GM12878 (cell line): ENCODE measurements around the gene FSHR. TPM values are rescaled to one million over a fixed set of nuclear protein-coding genes. Genes with fewer than 3 reads are reported as not detected.

Experiments used
- ATAC-seq: fragments of 200-7000 bp; cut with Tn5 transposase; 3 replicates; pipeline ENCODE4 v1.9.1; 2020; ENCODE audit warnings: mild to moderate bottlenecking, moderate library complexity
- BruUV-seq: library from RNA; stranded (reverse); fragments of 400-500 nt; replicated peaks from 2 replicates; lab custom pipeline; 2021; lab: Mats Ljungman, UMichigan
- CTCF ChIA-PET: fragments of 300-600 bp; sonication (Branson Sonifier 250); formaldehyde crosslinking; extraction: SDS; loops from one replicate; lab custom pipeline; 2021; ENCODE audit warnings: inconsistent platforms; lab: Yijun Ruan, JAX
- POLR2A ChIA-PET: fragments of 350-600 bp; formaldehyde crosslinking; extraction: SDS; loops from one replicate; lab custom pipeline; 2021; ENCODE audit warnings: inconsistent platforms; lab: Charles Lee
- RAD21 ChIA-PET: fragments of 300-600 bp; sonication (Branson Sonifier 250); formaldehyde crosslinking; loops from one replicate; lab custom pipeline; 2023; ENCODE audit warnings: antibody characterized with exemption; ENCODE audit not compliant: unreplicated experiment; lab: Charles Lee
- SMC1A ChIA-PET: fragments of 300-600 bp; sonication (Branson Sonifier 250); formaldehyde crosslinking; loops from one replicate; lab custom pipeline; 2023; ENCODE audit not compliant: unreplicated experiment, uncharacterized antibody; lab: Charles Lee
- DNase-seq: peaks from one replicate; pipeline ENCODE4 v3.0.0-alpha.2; 2011; ENCODE audit warnings: low read depth, low spot score
- FAIRE-seq: peaks from 3 replicates; lab custom pipeline; 2011; peaks lifted over from hg19 to GRCh38; lab: Jason Lieb, UNC
- H2AFZ ChIP-seq: 2 replicates; pipeline ENCODE4 v1.6.0; 2011; ENCODE audit warnings: low read depth, low read length, control low read depth; ENCODE audit not compliant: control insufficient read depth
- H3K27ac ChIP-seq: 2 replicates; pipeline ENCODE4 v1.5.1; 2011; ENCODE audit warnings: control low read depth; ENCODE audit not compliant: control insufficient read depth, insufficient read depth
- H3K27me3 ChIP-seq, 2 experiments: replicated peaks in 1 of 2; 2 replicates each; pipeline versions ENCODE4 v1.6.0 to v1.6.1; 2011; ENCODE audit warnings: low read length in 1 of 2; ENCODE audit not compliant: control insufficient read depth in 2 of 2, insufficient read depth in 2 of 2
- H3K36me3 ChIP-seq, 2 experiments: 2 replicates each; pipeline ENCODE4 v1.5.1; 2011; ENCODE audit warnings: low read length in 1 of 2; ENCODE audit not compliant: control insufficient read depth in 2 of 2, insufficient read depth in 2 of 2
- H3K4me1 ChIP-seq: 2 replicates; pipeline ENCODE4 v1.6.1; 2011; ENCODE audit warnings: mild to moderate bottlenecking, low read length, moderate library complexity, mixed read lengths; ENCODE audit not compliant: control insufficient read depth, insufficient read depth
- H3K4me2 ChIP-seq: 2 replicates; pipeline ENCODE4 v1.6.0; 2011; ENCODE audit warnings: control low read depth; ENCODE audit not compliant: control insufficient read depth, insufficient read depth
- H3K4me3 ChIP-seq: fragments of 200-600 bp; sonication (generic); 2 replicates; pipeline ENCODE4 v1.5.1; 2016
- H3K79me2 ChIP-seq: 2 replicates; pipeline ENCODE4 v1.6.0; 2011; ENCODE audit warnings: low read length; ENCODE audit not compliant: control insufficient read depth, insufficient read depth
- H3K9ac ChIP-seq: 2 replicates; pipeline ENCODE4 v1.8.0; 2011; ENCODE audit warnings: low read length, control low read depth, mixed read lengths; ENCODE audit not compliant: control insufficient read depth, insufficient read depth
- H3K9me3 ChIP-seq: replicated peaks from 3 replicates; pipeline ENCODE4 v1.5.1; 2011; ENCODE audit warnings: mild to moderate bottlenecking, low read length; ENCODE audit not compliant: control insufficient read depth, insufficient read depth
- H4K20me1 ChIP-seq: 2 replicates; pipeline ENCODE4 v1.6.0; 2011; ENCODE audit not compliant: control insufficient read depth, insufficient read depth
- CHD4 ChIP-seq: fragments of 200-600 bp; sonication (generic); IDR thresholded peaks from 2 replicates; pipeline ENCODE4 v1.6.1; 2016; ENCODE audit warnings: mild to moderate bottlenecking
- CREB1 ChIP-seq: IDR thresholded peaks from 2 replicates; pipeline ENCODE4 v1.6.1; 2012; ENCODE audit warnings: low read depth, mild to moderate bottlenecking, inconsistent platforms
- GABPA ChIP-seq: IDR thresholded peaks from 2 replicates; pipeline ENCODE4 v1.6.1; 2014; ENCODE audit warnings: antibody characterized with exemption, low read depth, mild to moderate bottlenecking, inconsistent platforms
- GATAD2B ChIP-seq: fragments of 450-650 bp; conservative IDR thresholded peaks from 2 replicates; pipeline ENCODE4 v1.6.1; 2017; ENCODE audit warnings: low read depth, mild to moderate bottlenecking, moderate library complexity
- HDAC2 ChIP-seq: fragments of 200-600 bp; sonication (generic); IDR thresholded peaks from 2 replicates; pipeline ENCODE4 v1.6.1; 2017
- IRF4 ChIP-seq: IDR thresholded peaks from 2 replicates; pipeline ENCODE4 v1.6.1; 2011; ENCODE audit warnings: low read depth, low read length
- MXI1 ChIP-seq: fragments of 150-350 bp; IDR thresholded peaks from 2 replicates; pipeline ENCODE4 v1.6.1; 2011; ENCODE audit warnings: low read depth, mild to moderate bottlenecking, inconsistent platforms, low read length, improper control_type of control experiment
- POLR2A ChIP-seq: IDR thresholded peaks from 2 replicates; pipeline ENCODE4 v1.6.1; 2011; ENCODE audit warnings: low read depth, mild to moderate bottlenecking, low read length
- TARDBP ChIP-seq: IDR thresholded peaks from 2 replicates; pipeline ENCODE4 v1.6.1; 2016; ENCODE audit warnings: borderline replicate concordance
- WGBS: methylation state at CpG from one replicate; pipeline ENCODE4 v1.1.6; 2016; ENCODE audit warnings: low lambda C conversion rate; ENCODE audit not compliant: insufficient replicate concordance, insufficient coverage; ENCODE audit errors: missing lambda C conversion rate; 5-methylcytosine and 5-hydroxymethylcytosine counted together
- in situ Hi-C: fragments of 300-500 bp; cut with MboI; formaldehyde crosslinking; loops from 9 replicates; pipeline ENCODE4 v1.14.3; 2018; ENCODE audit warnings: mixed read lengths
- intact Hi-C: fragments of 100-400 bp; cut with micrococcal nuclease; formaldehyde crosslinking; loops from one replicate; pipeline ENCODE4 v1.14.2; 2022; ENCODE audit not compliant: unreplicated experiment
- polyA plus RNA-seq, 11 experiments: library from polyadenylated mRNA; depleted of rRNA in 4 of 11; unstranded in 6 of 11; stranded (reverse) in 5 of 11; fragments of >200 nt; fragmentation: Nextera tagmentation in 4 of 11; fragmentation: Illumina TruSeq in 1 of 11; extraction: Ambion mirVana in 4 of 11; extraction: Trizol in 1 of 11; gene quantifications; 1 replicate in 1 of 11; 2 replicates in 10 of 11; pipeline versions ENCODE4 v1.2.1 to v1.2.3, GENCODE V29; 2011 to 2016; ENCODE audit warnings: inconsistent platforms in 2 of 11, missing spikeins in 2 of 11, low read depth in 1 of 11
- total RNA-seq, 4 experiments: library from RNA; depleted of rRNA in 3 of 4; stranded (reverse); fragments of >200 nt in 3 of 4; fragmentation: Illumina TruSeq in 1 of 4; extraction: Trizol in 1 of 4; gene quantifications; 2 replicates each; pipeline versions ENCODE4 v1.2.1 to v1.2.3, GENCODE V29; 2013 to 2021
- TF ChIP-seq, protein P1 (sequence below): IDR thresholded peaks from 2 replicates; pipeline ENCODE4 v1.6.1; 2011; ENCODE audit warnings: low read depth, mild to moderate bottlenecking, low read length, moderate library complexity, borderline replicate concordance; ENCODE audit errors: extremely low read depth
- TF ChIP-seq, protein P2 (sequence below): fragments of 450-650 bp; IDR thresholded peaks from 2 replicates; pipeline ENCODE4 v1.6.1; 2017; ENCODE audit warnings: mild to moderate bottlenecking, moderate library complexity
- TF ChIP-seq, protein P3 (sequence below): fragments of 450-650 bp; IDR thresholded peaks from 2 replicates; pipeline ENCODE4 v1.6.1; 2017; ENCODE audit warnings: low read depth, mild to moderate bottlenecking, moderate library complexity
- TF ChIP-seq, protein P4 (sequence below): fragments of 450-650 bp; IDR thresholded peaks from 2 replicates; pipeline ENCODE4 v1.6.1; 2018; ENCODE audit warnings: mild to moderate bottlenecking, low read depth, moderate library complexity; ENCODE audit not compliant: partially characterized antibody
- TF ChIP-seq, protein P5 (sequence below): IDR thresholded peaks from 2 replicates; pipeline ENCODE4 v1.6.1; 2011; ENCODE audit warnings: low read depth, low read length, improper control_type of control experiment, borderline replicate concordance

Gene FSHR
- total and polyA plus RNA-seq, 10 of the 15 experiments (the other 5 are each of a cell fraction or from before 2014, with no cell fraction given) = not detected

DNA sequence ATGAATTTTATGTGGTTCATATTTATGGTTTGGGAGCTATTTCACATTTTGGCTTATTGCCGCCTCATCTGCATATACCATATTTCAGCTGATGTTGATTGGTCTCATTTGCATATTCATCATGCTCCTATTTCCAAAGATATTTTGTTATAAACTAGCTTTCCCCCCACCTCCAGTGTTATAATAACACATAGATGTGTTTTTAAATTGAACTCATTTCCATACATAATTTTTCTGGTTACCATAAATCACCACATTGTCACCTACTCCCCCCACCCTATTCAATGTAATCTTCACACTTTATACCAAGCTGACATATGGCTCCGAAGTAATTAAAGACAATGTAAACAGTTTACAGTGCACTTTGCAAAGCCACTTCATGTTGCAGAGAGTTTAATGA, 101.2 kb downstream of the FSHR start:
- H3K27ac ChIP-seq = no peak overlapping the region
- no peak for DNase-seq
- H3K27me3 ChIP-seq = no peaks in the 10 kb centered on the region; a peak in 1 of 4 replicates
- ATAC-seq = no peak
- no peak overlapping the region for H2AFZ ChIP-seq
- H3K9me3 ChIP-seq = no peaks in the 10 kb centered on the region
- intact Hi-C loops = no loop called here
- POLR2A ChIA-PET = no interaction called here
- no TSS peak for BruUV-seq
- H3K4me2 ChIP-seq = no peak overlapping the region
- RAD21 ChIA-PET = no interaction called here
- CTCF ChIA-PET = no interaction called here
- no peak overlapping the region for H3K4me3 ChIP-seq
- H4K20me1 ChIP-seq = no peaks in the 10 kb centered on the region
- H3K36me3 ChIP-seq = no peaks in the 10 kb centered on the region
- in situ Hi-C loops = no loop called here
- H3K9ac ChIP-seq = no peak overlapping the region
- WGBS = 27% methylated on average over 2 of the region's 2 CpGs
- TF ChIP-seq IRF4 (no peak), GABPA (no peak), GATAD2B (no peak), CHD4 (no peak), HDAC2 (no peak), TARDBP (no peak), POLR2A (no peak), MXI1 (no peak), CREB1 (no peak)
- TF ChIP-seq, protein P1, sequence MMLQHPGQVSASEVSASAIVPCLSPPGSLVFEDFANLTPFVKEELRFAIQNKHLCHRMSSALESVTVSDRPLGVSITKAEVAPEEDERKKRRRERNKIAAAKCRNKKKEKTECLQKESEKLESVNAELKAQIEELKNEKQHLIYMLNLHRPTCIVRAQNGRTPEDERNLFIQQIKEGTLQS = no peak
- TF ChIP-seq, protein P2, sequence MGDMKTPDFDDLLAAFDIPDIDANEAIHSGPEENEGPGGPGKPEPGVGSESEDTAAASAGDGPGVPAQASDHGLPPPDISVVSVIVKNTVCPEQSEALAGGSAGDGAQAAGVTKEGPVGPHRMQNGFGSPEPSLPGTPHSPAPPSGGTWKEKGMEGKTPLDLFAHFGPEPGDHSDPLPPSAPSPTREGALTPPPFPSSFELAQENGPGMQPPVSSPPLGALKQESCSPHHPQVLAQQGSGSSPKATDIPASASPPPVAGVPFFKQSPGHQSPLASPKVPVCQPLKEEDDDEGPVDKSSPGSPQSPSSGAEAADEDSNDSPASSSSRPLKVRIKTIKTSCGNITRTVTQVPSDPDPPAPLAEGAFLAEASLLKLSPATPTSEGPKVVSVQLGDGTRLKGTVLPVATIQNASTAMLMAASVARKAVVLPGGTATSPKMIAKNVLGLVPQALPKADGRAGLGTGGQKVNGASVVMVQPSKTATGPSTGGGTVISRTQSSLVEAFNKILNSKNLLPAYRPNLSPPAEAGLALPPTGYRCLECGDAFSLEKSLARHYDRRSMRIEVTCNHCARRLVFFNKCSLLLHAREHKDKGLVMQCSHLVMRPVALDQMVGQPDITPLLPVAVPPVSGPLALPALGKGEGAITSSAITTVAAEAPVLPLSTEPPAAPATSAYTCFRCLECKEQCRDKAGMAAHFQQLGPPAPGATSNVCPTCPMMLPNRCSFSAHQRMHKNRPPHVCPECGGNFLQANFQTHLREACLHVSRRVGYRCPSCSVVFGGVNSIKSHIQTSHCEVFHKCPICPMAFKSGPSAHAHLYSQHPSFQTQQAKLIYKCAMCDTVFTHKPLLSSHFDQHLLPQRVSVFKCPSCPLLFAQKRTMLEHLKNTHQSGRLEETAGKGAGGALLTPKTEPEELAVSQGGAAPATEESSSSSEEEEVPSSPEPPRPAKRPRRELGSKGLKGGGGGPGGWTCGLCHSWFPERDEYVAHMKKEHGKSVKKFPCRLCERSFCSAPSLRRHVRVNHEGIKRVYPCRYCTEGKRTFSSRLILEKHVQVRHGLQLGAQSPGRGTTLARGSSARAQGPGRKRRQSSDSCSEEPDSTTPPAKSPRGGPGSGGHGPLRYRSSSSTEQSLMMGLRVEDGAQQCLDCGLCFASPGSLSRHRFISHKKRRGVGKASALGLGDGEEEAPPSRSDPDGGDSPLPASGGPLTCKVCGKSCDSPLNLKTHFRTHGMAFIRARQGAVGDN = no peak
- TF ChIP-seq, protein P3, sequence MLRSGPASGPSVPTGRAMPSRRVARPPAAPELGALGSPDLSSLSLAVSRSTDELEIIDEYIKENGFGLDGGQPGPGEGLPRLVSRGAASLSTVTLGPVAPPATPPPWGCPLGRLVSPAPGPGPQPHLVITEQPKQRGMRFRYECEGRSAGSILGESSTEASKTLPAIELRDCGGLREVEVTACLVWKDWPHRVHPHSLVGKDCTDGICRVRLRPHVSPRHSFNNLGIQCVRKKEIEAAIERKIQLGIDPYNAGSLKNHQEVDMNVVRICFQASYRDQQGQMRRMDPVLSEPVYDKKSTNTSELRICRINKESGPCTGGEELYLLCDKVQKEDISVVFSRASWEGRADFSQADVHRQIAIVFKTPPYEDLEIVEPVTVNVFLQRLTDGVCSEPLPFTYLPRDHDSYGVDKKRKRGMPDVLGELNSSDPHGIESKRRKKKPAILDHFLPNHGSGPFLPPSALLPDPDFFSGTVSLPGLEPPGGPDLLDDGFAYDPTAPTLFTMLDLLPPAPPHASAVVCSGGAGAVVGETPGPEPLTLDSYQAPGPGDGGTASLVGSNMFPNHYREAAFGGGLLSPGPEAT = no peak
- TF ChIP-seq, protein P4, sequence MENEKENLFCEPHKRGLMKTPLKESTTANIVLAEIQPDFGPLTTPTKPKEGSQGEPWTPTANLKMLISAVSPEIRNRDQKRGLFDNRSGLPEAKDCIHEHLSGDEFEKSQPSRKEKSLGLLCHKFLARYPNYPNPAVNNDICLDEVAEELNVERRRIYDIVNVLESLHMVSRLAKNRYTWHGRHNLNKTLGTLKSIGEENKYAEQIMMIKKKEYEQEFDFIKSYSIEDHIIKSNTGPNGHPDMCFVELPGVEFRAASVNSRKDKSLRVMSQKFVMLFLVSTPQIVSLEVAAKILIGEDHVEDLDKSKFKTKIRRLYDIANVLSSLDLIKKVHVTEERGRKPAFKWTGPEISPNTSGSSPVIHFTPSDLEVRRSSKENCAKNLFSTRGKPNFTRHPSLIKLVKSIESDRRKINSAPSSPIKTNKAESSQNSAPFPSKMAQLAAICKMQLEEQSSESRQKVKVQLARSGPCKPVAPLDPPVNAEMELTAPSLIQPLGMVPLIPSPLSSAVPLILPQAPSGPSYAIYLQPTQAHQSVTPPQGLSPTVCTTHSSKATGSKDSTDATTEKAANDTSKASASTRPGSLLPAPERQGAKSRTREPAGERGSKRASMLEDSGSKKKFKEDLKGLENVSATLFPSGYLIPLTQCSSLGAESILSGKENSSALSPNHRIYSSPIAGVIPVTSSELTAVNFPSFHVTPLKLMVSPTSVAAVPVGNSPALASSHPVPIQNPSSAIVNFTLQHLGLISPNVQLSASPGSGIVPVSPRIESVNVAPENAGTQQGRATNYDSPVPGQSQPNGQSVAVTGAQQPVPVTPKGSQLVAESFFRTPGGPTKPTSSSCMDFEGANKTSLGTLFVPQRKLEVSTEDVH = no peak
- TF ChIP-seq, protein P5, sequence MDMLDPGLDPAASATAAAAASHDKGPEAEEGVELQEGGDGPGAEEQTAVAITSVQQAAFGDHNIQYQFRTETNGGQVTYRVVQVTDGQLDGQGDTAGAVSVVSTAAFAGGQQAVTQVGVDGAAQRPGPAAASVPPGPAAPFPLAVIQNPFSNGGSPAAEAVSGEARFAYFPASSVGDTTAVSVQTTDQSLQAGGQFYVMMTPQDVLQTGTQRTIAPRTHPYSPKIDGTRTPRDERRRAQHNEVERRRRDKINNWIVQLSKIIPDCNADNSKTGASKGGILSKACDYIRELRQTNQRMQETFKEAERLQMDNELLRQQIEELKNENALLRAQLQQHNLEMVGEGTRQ = no peak
- no peak for FAIRE-seq
- H3K79me2 ChIP-seq = no peaks in the 10 kb centered on the region
- SMC1A ChIA-PET = no interaction called here
- no peaks in the 10 kb centered on the region for H3K4me1 ChIP-seq
